Measurements from ENCODE around the gene SDC1.

The SDC1 gene

GRCh38 chr2:20180676-20181648 lies 44.0 kb downstream of the SDC1 start:
- TF ChIP-seq CTCF (IDR thresholded peaks at IDR 0.05): no peak
- no peak overlapping the region for H3K4me3 ChIP-seq
- H3K27ac ChIP-seq: no peak overlapping the region
- no peak for DNase-seq (ENCODE audit: low spot score)

- H3K4me3 ChIP-seq: no peak overlapping the region
- no peak for TF ChIP-seq CTCF (IDR thresholded peaks at IDR 0.05)
- no peak overlapping the region for H3K27ac ChIP-seq
- no peak for DNase-seq (ENCODE audit: low spot score)
Measured at GRCh38 chr2:20179755-20180594, 45.0 kb downstream of the SDC1 start.

- no peak for DNase-seq (ENCODE audit: low spot score)
- no peak overlapping the region for H3K27ac ChIP-seq
- no peak for TF ChIP-seq CTCF (IDR thresholded peaks at IDR 0.05)
- no peak overlapping the region for H3K4me3 ChIP-seq
Measured at GRCh38 chr2:20179466-20179754, 45.5 kb downstream of the SDC1 start.

- no peak for TF ChIP-seq CTCF (IDR thresholded peaks at IDR 0.05)
- DNase-seq (ENCODE audit: low spot score): no peak
- H3K4me3 ChIP-seq: no peak overlapping the region
- no peak overlapping the region for H3K27ac ChIP-seq
Measured at GRCh38 chr2:20178666-20179465, 46.1 kb downstream of the SDC1 start.

GRCh38 chr2:20178249-20178607 lies 46.7 kb downstream of the SDC1 start:
- DNase-seq (ENCODE audit: low spot score): no peak
- no peak overlapping the region for H3K27ac ChIP-seq
- no peak for TF ChIP-seq CTCF (IDR thresholded peaks at IDR 0.05)
- no peak overlapping the region for H3K4me3 ChIP-seq

- DNase-seq (ENCODE audit: low spot score): no peak
- H3K27ac ChIP-seq: no peak overlapping the region
- no peak for TF ChIP-seq CTCF (IDR thresholded peaks at IDR 0.05)
- no peak overlapping the region for H3K4me3 ChIP-seq
Measured at GRCh38 chr2:20177556-20178248, 47.2 kb downstream of the SDC1 start.
